HTR-8/SVneo (cell line): Measurements from ENCODE around the gene APLNR.

Experiments
- DNase-seq: peaks from one replicate; pipeline ENCODE4 v3.0.0; 2011; ENCODE audit warnings: low spot score, mixed read lengths; ENCODE audit not compliant: insufficient read length
- FAIRE-seq: peaks from 2 replicates; lab custom pipeline; 2011; peaks lifted over from hg19 to GRCh38; lab: Jason Lieb, UNC

The APLNR gene

DNA sequence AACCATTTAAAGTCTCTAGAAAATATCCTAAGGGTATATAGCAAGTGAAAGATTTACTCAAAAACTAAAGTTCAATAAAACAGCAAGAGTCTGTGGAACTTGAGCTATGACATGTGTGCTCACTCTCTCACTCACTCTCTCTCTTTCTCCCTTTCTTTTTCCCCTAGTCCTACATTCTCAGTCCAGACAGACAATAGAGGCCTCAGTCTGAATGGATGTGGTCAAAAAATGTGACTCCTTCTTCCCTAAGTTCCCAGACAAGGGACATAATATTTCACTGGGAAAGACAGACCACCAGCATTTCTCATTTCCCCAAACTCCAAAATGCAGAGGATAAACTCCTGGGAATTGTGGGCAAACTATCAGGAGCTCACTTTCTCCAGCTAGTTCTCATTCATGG is 17.6 kb upstream of the APLNR start:
- DNase-seq (no peak), FAIRE-seq (no peak)

DNA sequence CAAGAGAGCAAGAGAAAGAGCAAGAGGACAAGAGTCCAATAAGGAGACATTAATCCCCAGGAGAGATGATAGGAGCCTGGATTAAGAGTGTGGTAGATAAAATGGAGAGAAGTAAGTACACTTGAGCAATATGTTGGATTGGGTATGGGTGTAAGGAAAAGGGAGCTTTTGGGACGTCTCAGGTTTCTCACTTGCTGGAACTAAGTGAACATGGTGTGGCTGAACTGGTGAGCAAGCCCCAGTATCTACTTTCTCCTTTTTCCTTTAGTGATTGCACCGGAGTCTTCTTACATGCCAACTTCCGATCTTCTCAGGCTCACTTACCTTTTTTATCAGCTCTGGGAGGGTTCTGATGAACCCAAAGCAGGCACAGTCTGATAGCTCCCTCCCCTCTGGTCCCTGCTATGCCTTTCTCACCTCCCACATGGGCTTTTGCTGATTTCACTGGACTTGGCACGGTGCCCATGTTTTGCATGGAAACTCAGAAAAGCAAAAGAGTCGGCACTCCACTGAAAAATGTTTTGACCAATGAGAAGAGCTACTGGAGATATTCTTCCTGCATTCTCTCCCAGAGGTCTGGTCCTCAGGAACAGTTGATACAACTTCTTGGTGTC is 14.5 kb upstream of the APLNR start:
- DNase-seq: no peak
- FAIRE-seq: no peak

DNA sequence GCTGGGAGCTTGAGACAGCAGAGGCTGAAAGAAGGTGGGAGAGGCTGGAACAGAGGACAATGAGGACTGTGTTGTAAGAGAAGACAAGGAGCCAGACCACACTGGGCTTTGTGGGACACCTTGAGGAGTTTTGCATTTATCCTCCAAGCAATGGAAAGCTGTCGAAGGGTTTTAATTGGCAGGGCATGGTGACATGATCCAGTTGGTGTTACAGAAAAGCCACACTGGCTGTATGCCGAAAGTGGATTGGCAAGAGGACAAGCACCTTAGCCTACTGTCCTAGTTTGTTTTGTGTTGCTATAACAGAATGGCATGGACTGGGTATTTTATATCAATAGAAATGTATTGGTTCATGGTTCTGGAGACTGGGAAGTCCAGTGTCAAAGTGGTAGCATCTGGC is 14.0 kb upstream of the APLNR start:
- no peak for FAIRE-seq
- no peak for DNase-seq

DNA sequence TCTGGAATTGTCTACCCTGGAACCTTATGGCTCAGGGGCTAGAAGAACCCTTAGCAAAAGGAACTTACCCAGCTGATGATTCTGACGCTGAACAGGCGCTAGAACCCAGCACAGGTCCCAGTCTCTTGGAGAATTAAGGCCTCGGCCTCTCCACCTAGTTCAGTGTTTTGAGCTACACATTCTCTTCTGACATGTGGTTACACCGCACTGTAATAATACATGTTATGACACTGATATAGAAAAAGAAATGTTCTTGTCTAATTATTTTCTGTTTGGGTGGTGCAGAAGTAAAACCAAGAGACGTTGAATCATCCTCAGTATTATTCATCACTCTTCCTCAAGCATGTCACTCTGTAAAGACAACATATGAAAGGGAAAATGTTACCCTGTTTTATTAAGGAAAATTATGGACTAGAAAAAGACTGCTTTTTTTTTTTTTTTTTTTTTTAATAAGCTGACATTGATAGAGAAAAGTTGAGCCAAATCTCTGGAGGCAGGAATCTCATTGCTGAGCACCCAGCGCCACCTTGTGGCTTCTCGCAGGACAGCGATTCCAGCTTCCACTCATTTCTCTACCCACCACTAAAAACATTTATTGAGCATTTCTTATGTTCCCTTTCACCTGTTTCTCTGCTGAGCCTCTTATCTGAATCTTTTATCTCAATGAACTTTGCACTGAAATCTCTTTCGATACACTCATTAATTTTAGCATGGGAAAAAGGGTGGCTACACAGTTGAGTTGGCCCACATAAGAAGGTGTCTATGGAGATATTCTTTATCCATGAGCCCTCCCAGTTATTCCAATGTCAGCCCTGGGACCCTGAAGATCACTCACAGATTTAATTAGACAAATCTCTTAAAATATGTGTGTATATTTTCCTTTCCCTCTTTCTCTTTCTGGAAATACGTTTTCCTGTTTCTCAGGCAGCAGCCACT is 12.6 kb upstream of the APLNR start:
- DNase-seq (peak; percentile 41), FAIRE-seq (no peak)

DNA sequence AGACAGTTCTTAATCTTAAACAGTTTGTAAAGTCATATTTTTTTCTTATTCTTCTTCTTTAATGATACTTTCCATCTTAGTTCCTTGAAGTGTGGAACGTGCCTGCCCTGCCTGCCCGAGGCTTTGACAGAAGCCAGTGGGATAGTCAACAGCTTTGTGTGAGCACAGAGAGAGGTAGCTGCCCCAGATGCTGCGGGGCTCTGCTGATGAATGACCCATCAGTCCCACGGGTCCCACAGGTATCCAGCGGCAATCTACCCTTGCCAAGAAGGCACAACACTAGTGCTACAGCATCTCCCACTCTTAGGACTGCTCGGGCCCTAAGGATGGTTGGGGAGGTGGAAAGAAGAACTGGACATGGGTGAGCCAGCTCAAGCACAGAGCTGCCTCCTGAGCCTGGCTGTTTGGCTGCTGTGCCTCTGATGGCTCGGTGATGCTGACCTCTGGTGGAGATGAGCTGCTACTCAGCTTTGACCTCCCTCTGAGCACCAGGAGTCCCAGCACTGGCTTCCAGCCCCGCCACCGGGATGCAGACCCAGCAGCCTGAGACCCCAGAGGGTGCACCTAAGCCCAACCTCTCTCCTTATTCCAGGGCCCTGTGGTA is 11.8 kb upstream of the APLNR start:
- DNase-seq (peak; percentile 62), FAIRE-seq (no peak)

DNA sequence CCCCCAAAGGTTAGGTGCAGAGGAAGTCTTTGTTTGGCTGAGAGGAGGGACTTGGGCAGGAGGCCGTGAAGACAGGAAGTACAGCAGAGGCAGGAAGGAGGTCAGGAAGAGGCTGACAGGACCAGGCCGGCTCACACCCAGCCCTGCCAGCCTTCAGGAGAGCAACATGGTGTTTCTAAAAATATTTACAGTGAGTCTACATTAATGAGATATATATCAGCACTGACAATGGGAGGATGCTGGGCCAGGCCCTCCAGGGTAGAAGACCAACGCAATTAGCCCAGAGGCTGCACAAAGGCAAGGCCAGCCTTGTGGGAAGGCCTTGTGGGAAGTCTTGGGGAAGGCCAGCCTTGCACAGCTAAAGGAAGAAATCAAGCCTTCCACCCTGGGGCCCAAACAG is 7.9 kb upstream of the APLNR start:
- no peak for DNase-seq
- no peak for FAIRE-seq

DNA sequence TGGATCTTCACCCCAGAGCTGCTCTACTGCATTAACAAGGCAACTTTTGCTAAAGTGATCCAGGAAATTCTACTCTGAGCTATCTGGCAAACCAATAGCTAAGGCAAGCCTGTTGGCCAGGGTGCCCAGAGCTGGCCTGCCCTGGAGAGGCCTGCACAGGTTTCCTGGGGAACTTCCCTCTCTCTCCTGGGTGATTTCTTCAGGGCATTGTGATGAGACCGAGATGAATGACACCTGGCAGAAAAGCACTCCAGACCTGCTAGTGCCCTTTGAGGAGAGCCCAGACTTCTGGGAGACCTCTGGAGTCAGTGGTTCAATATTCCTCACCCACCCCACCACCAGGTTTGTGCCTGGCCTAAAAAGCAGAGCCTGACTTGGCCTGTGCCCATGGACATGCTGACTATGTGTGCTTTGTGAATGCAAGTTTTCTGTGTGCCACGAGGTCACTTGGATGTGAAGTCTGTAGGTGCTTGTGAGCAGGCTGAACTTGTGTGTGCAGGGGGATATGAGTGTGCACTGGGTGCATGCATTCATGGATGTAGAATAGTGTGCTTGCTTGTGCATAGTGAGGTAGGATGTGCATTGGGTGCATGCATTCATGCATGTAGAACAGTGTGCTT is 4.4 kb upstream of the APLNR start:
- DNase-seq (no peak), FAIRE-seq (no peak)

DNA sequence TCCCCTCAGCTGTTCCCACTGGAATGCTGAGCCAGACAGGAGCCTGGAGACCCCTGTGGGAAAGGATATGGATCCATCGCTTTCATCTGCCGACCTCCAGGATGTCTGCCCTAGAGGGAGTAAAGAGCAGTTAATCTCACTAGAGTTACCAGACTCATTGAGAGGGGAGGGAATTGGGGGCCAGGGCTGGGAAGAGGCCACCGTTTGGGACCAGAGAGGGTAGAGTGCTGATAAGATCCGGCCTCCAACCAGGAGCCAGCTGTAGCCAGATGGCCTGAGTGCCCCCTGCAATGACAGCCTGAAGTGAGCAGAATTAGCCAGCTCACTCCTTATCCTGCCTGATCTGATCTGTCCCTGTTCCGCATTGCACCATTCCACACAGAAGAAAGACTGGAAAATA is 3.7 kb upstream of the APLNR start:
- FAIRE-seq: no peak
- no peak for DNase-seq

DNA sequence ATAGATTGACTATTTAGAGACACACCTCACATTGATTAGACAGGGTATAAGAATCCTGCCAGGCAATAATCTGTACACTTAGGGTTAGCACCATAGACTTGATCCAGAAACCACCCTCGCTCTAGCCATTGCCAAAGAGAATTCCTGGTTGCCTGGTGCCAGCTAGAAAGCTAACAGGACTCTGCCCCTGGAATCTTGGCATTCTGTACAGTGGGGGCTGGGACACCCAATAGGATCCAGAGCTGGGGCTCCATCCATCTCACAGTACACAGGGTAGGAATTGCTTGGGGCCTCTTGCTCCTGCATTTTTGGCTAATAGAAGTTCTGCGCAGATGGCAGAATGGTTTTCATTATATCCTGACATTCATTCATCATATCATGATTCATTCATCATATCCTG is 3.0 kb upstream of the APLNR start:
- DNase-seq (no peak), FAIRE-seq (no peak)

DNA sequence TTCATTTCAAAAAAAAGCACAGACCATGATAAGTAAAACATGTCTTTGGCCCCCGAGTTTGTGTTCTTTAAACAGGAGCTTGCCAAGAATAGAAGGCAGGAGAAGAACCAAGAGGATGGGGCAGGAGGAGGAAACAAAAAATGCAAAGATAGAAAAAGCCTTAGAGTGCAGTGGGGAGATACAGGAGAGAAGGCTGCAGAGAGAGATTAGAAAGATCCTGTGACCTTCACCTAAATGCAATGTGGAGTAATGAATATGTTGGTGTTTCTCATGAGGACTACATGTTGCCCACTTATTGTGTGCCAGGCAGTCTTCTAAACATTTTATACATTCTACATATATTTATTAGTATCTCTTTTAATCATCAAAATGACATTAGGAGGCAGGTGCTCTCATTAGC is 2.3 kb upstream of the APLNR start:
- FAIRE-seq (no peak), DNase-seq (no peak)

DNA sequence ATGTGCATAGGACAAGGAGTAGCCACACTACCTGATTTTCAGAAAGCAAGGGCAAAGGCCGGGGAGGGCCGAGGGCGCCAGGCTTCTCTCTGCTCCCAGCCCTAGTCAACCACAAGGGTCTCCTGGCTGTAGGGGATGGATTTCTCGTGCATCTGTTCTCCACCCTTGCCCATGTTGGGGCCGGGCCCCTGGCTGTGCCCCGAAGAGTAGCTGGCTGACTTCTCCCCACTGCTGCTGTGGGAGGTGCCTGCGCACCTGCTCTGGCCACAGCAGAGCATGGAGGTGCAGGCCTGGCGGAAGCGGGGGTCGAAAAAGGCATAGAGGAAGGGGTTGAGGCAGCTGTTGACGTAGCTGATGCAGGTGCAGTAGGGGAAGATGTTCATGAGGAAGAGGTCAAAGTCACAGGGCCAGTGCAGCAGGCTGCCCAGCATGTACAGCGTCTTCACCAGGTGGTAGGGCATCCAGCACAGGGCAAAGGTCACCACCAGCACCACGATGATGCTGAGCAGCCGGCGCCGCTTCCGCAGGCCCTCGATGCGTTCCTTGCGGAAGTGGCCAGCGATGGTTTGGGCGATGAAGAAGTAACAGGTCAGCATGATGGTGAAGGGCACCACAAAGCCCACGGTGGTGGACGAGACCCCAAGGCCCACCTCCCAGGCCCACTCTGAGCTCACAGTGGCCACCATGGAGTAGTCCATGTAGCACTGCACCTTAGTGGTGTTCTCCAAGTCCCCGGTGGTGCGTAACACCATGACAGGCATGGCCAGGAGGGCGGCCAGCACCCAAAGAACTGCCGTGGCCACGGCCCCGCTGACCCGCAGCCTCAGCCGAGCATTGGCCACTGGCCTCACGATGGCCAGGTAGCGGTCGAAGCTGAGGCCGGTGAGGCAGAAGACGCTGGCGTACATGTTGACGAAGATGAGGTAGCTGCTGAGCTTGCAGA is 1.0 kb downstream of the APLNR start:
- no peak for FAIRE-seq
- DNase-seq: no peak

DNA sequence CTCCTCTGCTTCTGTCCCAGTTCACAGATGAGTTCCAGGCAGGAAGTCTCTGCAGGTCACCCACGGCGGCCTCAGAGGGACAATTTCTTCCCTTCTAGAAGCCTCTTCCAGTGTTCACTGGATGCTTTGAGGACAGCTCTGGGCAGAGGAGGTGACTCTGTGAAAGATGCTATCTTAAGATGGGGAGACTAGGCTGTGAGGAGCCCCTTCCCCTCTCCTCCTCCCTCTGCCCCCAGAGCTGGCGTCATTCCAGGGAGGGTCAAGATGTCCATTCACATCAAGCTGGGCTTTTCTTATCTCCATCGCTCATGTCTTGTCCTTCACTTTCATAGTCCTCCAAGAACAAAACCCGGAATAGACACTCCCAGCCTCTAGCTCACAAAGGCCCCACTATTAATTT is 3.3 kb downstream of the APLNR start:
- DNase-seq (no peak), FAIRE-seq (no peak)

DNA sequence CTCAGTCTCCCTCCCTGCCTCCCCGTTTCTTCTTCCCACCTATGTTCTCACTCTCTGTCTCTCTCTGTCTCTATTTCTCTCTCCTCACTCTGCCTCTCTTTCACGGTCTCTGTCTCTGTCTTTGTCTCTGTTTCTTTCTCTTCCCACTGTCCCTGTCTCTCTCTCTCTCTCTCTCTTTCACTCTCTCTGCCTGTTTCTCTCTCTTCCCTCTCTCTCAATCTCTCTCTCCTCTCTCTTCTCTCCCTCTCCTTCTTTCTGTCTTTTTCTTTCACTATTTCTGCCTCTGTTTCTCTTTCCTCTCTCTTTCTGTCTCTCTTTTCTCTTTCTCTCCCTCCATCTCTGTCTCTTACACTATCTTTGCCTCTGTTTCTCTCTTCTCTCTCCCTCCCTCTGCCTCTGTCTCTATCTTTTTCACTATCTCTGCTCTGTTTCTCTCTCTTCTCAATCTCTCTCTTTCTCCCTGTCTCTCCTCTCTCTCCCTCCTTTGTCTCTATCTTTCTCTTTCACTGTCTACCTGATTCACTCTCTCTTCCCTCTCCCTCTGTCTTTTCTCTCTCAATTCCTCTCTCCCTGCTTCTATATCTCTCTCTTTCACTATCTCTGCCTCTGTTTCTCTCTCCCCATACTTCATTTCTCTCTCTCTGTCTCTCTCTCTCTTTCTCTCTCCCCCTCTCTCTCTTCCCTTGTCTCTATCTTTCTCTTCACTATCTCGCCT is 5.4 kb downstream of the APLNR start:
- FAIRE-seq: no peak
- no peak for DNase-seq

DNA sequence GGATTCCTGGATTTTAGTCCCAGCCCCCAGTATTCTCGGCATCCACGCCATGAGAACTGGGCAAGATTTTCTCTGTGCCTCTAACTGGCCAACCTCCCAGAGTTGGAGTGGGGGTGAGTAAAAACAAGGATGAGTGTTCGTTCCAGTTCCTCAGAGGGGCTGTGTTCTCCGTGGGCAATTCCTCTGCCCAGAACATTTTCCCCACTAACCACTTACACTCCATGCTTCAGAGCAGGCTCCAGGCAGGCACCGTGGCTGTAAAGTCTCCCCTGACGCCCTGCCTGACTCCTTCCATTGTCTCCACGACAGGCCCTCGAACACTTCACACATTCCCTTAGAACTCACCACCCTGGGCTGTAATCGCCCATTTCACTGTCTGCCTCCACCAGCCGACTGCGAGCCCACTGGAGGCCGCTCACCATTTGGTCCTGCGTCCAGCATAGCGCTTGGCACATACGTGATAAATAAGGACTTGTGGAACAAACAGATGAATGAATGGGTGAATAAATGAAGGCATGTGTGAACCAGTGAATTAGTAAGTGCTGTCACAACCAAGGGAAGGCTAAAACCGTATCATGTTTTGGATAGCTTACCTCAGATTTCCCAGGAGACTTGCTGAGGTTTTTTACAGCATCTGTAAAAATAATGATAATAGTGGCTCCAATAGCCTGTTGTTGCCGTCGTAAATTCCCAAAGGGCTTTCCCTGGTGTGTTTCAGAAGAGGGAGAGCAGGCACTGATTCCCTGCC is 6.1 kb downstream of the APLNR start:
- DNase-seq (no peak), FAIRE-seq (no peak)

DNA sequence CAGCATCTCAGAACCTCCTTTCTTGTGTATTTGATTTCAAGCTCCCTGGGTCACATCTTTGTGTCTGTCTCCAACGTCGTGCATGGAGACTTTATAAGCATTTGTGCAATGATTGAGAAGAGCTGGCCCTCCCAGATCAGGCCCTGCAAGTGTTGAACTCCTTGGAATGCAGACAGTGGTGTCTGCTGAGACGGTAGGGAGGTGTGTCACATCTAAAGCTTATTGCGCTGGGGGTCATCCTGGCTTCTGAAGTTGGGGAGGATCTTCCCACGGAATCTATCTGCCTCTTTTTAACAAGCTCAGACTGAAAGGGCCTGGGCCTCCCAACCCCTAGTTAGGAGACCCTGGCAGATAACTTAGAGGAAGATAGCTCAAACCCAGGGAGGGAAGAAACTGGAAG is 6.7 kb downstream of the APLNR start:
- FAIRE-seq: no peak

DNA sequence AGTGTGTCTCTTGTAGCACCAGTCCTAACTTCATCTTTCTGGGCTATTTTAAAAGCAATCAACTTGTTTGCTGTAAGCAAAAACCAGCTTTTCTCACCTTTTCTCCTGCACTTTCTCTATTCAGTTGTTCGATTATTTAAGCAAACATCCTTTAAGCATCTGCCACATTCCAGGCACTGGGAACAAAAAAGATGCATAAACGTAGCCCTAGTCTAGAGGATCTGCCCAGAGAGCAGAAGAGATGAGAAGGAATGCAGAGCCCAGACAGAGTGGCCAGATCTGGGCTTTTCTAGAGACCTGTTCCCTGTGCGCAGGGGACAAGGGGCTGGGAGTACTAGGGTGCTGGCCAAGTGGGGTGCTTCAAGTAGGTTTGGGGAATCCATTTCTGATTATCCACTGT is 8.4 kb downstream of the APLNR start:
- FAIRE-seq (no peak), DNase-seq (no peak)

More for the DNA sequence above, 6.7 kb downstream of the APLNR start:
- no peak for DNase-seq

DNA sequence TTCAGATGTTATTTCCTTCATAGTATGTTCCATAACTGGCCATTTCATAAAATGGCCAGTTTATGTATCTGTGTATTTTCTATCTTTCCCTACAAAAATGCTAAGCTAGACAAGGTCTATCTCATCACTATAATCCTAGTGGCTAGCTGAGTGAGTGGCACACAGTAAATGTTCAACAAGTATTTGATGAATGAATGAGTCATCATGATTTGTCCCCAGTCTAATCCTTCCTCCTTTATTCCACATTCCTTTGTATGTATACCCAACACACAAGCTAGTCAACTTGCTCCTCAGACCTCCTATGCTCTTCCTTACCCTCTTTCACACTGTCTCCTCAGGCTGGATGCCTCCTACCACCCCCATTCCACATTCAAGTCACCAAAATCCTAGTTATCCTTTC is 12.5 kb downstream of the APLNR start:
- FAIRE-seq (peak; percentile 36), DNase-seq (no peak)

DNA sequence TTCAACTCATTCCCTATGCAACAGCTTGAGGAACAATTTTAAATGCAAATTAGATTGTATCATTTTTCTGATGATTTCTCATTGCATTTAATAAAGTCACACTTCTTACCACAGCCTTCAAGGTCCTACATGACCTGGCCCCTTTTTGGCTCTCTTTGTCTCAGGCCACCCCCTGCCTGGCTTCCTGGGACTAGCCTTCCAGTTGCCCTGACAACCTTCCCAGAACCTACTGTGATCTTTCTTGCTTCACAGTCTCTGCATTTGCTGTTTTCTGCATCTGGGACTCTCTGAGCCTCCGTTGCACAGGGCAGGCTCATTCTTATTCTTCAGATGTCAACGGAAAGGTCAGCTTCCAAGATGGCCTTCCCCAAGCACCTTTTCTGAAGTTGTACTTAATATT is 12.9 kb downstream of the APLNR start:
- DNase-seq (no peak), FAIRE-seq (no peak)

DNA sequence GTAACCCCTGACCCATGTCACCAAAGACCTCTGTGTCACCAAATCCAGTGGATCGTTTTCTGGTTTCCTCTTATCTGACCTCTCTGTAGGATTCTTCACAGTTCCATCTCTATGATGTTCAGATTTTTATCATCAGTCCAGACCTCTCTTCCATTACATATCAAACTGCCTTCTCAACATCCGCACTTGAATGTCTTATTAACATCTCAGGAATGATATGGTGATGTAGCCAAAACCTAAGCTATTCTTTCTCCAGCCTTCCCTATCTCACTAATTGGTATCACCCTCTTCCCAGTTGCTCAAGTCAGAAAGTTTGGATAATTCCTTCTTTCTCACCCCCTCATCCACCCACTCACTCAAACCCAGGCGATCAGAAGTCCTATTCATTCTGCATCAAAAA is 13.4 kb downstream of the APLNR start:
- FAIRE-seq: no peak
- DNase-seq: no peak
